C4-2B (cell line): Measurements from ENCODE around the gene SGTA.

Experiments
- CTCF ChIP-seq: fragments of 450-650 bp; conservative IDR thresholded peaks from 2 replicates; pipeline ENCODE4 v1.5.1; 2017; ENCODE audit warnings: mild to moderate bottlenecking
- ZFX ChIP-seq: fragments of 450-650 bp; IDR thresholded peaks from 2 replicates; pipeline ENCODE4 v1.6.1; 2017

GRCh38 chr19:2761876-2762782, 20.9 kb downstream of the SGTA start:
- TF ChIP-seq CTCF (no peak), ZFX (no peak)
